ENCODE results near the gene RPS6KA1. TPM values are rescaled to one million over a fixed set of nuclear protein-coding genes. Genes with fewer than 3 reads are reported as not detected.

Gene RPS6KA1
- total RNA-seq, 4 donors from 2014 or later: 11.4 to 46.1 (median 28.1) TPM

GRCh38 chr1:26521669-26522030 lies 7.9 kb upstream of the RPS6KA1 start:
- no peak for ATAC-seq (ENCODE audit: low FRiP score)
- no peak for TF ChIP-seq CTCF (IDR thresholded peaks at IDR 0.05)
- DNase-seq (ENCODE audit: low spot score): no peak

GRCh38 chr1:26522073-26522472 lies 7.5 kb upstream of the RPS6KA1 start:
- no peak for ATAC-seq (ENCODE audit: low FRiP score)
- no peak for DNase-seq (ENCODE audit: low spot score)
- TF ChIP-seq CTCF (IDR thresholded peaks at IDR 0.05): no peak

GRCh38 chr1:26524181-26524580 lies 5.4 kb upstream of the RPS6KA1 start:
- ATAC-seq (ENCODE audit: low FRiP score): no peak
- TF ChIP-seq CTCF (IDR thresholded peaks at IDR 0.05): no peak
- no peak for DNase-seq (ENCODE audit: low spot score)

- no peak for DNase-seq (ENCODE audit: low spot score)
- TF ChIP-seq CTCF (IDR thresholded peaks at IDR 0.05): no peak
- no peak for ATAC-seq (ENCODE audit: low FRiP score)
Measured at GRCh38 chr1:26526287-26526686, 3.3 kb upstream of the RPS6KA1 start.

- no peak for ATAC-seq (ENCODE audit: low FRiP score)
- TF ChIP-seq CTCF (IDR thresholded peaks at IDR 0.05): no peak
- no peak for DNase-seq (ENCODE audit: low spot score)
Measured at GRCh38 chr1:26529405-26529654, 231 bp upstream of the RPS6KA1 start.

GRCh38 chr1:26530410-26530894 lies 891 bp downstream of the RPS6KA1 start:
- DNase-seq (ENCODE audit: low spot score) (no peak), ATAC-seq (ENCODE audit: low FRiP score) (peak; percentile 8)
- TF ChIP-seq CTCF (IDR thresholded peaks at IDR 0.05): no peak

GRCh38 chr1:26530895-26531598 lies 1.5 kb downstream of the RPS6KA1 start:
- ATAC-seq (ENCODE audit: low FRiP score) (peak; percentile 93), DNase-seq (ENCODE audit: low spot score) (no peak)
- TF ChIP-seq CTCF (IDR thresholded peaks at IDR 0.05): no peak

All from omental fat pad (tissue), 4 donors.